ENCODE results near the gene ZNF488.

ZNF488 gene

GRCh38 chr10:47350671-47351640 lies 33.1 kb downstream of the ZNF488 start:
- DNase-seq (ENCODE audit: low read depth in 1 of 2, low spot score in 1 of 2) = no peak

DNA sequence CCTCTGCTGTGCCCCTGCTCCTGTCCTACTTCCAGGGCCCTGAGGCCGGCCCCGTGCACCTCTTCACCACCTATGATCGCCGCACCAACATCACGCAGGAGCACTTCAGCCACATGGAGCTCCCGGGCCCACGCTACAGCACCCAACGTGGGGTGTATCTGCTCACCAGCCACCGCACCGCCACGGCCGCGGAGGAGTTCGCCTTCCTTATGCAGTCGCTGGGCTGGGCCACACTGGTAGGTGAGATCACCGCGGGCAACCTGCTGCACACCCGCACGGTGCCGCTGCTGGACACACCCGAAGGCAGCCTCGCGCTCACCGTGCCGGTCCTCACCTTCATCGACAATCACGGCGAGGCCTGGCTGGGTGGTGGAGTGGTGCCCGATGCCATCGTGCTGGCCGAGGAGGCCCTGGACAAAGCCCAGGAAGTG lies 34.1 kb downstream of the ZNF488 start:
- no peak for DNase-seq (ENCODE audit: low read depth in 1 of 2, low spot score in 1 of 2)

- no peak for DNase-seq (ENCODE audit: low read depth in 1 of 2, low spot score in 1 of 2)
Observed at GRCh38 chr10:47349516-47349915, 34.6 kb downstream of the ZNF488 start.

DNA sequence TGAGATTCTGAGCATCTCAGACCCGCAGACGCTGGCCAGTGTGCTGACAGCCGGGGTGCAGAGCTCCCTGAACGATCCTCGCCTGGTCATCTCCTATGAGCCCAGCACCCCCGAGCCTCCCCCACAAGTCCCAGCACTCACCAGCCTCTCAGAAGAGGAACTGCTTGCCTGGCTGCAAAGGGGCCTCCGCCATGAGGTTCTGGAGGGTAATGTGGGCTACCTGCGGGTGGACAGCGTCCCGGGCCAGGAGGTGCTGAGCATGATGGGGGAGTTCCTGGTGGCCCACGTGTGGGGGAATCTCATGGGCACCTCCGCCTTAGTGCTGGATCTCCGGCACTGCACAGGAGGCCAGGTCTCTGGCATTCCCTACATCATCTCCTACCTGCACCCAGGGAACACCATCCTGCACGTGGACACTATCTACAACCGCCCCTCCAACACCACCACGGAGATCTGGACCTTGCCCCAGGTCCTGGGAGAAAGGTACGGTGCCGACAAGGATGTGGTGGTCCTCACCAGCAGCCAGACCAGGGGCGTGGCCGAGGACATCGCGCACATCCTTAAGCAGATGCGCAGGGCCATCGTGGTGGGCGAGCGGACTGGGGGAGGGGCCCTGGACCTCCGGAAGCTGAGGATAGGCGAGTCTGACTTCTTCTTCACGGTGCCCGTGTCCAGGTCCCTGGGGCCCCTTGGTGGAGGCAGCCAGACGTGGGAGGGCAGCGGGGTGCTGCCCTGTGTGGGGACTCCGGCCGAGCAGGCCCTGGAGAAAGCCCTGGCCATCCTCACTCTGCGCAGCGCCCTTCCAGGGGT lies 35.2 kb downstream of the ZNF488 start:
- DNase-seq (ENCODE audit: low read depth in 1 of 2, low spot score in 1 of 2) = no peak

GRCh38 chr10:47348138-47348651 lies 35.9 kb downstream of the ZNF488 start, which contains the start of gene RBP3:
Gene RBP3 (plus strand): TSS chr10:47348363. CDS start chr10:47348485, 122 bp downstream.
- DNase-seq (ENCODE audit: low read depth in 1 of 2, low spot score in 1 of 2) = no peak

- DNase-seq (ENCODE audit: low read depth in 1 of 2, low spot score in 1 of 2) = no peak
Observed at GRCh38 chr10:47347303-47347675, 36.8 kb downstream of the ZNF488 start.

DNA sequence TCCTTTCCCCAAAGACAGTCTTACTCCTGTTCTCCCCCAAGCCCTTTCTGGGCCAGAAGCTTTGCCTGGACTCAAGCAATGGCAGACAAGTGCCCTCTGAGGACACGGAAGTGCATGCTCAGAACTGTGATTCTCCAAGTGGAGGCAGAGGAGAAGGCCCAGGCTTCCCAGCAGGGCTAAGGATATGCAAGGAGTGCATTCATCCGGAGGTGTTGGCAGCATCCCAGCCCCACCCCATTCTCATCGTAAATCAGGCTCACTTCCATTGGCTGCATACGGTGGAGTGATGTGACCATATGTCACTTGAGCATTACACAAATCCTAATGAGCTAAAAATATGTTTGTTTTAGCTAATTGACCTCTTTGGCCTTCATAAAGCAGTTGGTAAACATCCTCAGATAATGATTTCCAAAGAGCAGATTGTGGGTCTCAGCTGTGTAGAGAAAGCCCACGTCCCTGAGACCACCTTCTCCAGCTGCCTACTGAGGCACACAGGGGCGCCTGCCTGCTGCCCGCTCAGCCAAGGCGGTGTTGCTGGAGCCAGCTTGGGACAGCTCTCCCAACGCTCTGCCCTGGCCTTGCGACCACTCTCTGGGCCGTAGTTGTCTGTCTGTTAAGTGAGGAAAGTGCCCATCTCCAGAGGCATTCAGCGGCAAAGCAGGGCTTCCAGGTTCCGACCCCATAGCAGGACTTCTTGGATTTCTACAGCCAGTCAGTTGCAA lies 37.4 kb downstream of the ZNF488 start:
- DNase-seq (ENCODE audit: low read depth in 1 of 2, low spot score in 1 of 2) = no peak

DNA sequence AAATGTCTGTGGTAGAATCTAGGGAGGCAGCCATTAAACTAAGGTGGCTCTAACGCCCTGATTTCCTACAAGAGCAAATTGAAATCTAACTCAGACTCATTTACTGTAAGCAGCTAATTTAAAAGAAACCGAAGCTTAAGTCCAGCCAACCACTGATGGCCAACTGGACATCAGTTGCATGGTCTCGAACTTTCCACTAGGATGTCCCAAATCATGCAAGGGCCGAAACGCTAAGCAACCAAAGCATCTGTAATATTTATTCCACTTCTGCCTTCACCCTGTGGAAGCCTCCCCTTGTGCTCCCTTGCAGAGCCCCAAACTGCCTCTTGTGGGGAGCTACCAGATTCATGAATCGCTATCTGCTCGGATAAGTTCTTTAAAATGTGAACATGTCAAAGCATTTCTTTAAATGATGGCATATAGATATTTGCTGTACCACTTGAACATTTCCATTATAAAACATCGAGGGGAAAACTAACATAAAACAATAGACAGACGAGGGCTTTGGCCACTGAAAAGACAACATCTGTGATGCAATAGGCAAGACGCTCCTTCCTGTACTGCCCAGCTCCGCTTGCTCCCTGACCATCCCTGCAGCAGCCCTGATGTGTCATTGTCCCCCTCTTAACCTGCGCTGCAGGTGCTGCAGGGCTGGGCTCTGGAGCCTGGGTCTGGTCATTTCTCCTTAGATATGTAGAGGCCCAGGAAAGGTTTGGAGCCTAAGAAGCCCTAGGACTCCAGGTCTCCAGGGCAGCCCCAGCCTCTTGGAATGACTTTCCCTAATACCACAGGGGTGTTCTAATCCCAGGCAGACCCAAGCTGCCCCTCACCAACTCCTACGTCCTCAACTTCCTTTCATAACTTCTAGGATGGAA lies 38.9 kb downstream of the ZNF488 start:
- DNase-seq (ENCODE audit: low read depth in 1 of 2, low spot score in 1 of 2) = no peak

- peak; percentile 47 to 62 for DNase-seq (ENCODE audit: low read depth in 1 of 2, low spot score in 1 of 2)
Observed at GRCh38 chr10:47340608-47341170, 43.4 kb downstream of the ZNF488 start.

DNA sequence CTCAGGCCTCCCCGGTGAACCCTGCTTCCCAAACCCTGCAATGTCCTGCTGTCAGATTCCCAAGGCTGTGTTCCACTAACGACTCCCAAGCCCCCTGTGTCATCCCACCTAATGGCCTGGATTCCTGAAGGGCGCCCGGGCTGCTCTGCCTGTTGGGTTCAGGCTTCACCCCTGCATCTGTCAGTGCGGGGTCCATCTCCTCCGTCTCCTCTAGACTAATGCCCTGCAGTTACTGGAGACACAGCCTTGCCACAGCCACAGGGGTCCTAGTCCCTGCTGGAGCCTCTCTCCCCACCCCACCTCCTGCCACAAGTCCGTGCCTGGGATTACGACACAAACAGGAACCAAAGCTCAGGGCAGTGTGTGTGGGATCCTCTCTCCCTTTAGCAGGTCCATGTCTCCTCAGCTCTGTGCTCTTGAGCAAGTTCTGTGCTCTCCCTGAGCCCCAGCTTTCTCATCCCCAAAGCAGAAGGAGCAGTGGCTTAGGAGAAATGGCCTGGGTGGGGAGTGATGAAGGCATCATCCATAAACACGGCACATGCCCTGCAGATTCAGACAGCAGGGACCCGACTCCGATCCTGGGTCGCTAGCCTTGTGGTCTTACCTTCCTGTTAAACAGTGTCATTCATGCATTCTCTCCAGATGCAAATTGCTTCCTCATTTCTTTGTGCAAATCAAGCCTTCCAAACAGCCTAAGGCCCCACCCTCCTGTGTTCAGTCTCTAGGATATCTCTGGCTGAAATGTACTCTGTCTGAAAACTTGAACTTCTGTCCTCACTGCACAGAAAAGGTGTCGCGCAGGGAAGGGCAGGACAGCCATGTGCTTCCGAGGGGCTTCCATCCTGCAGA lies 44.1 kb downstream of the ZNF488 start:
- DNase-seq (ENCODE audit: low read depth in 1 of 2, low spot score in 1 of 2) = no peak

- DNase-seq (ENCODE audit: low read depth in 1 of 2, low spot score in 1 of 2) = no peak
Observed at GRCh38 chr10:47339186-47339735, 44.8 kb downstream of the ZNF488 start.

DNA sequence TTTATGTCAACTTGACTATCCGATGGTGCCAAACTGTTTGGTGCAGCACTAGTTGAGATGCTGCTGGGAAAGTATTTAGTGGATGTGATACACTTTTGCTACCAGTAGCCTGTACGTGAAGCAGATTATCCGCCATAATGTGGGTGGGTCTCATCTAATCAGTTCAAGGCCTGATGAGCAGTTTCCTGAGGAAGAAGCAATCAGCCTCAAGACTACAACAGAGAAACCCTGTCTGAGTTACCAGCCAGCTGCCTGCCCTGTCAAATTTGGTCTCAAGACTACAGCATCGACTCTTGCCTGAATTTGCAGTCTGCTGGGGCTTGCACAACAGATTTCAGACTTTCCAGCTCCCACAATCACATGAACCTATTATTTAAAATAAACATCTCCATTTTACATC lies 46.8 kb downstream of the ZNF488 start:
- DNase-seq (ENCODE audit: low read depth in 1 of 2, low spot score in 1 of 2) = no peak

DNA sequence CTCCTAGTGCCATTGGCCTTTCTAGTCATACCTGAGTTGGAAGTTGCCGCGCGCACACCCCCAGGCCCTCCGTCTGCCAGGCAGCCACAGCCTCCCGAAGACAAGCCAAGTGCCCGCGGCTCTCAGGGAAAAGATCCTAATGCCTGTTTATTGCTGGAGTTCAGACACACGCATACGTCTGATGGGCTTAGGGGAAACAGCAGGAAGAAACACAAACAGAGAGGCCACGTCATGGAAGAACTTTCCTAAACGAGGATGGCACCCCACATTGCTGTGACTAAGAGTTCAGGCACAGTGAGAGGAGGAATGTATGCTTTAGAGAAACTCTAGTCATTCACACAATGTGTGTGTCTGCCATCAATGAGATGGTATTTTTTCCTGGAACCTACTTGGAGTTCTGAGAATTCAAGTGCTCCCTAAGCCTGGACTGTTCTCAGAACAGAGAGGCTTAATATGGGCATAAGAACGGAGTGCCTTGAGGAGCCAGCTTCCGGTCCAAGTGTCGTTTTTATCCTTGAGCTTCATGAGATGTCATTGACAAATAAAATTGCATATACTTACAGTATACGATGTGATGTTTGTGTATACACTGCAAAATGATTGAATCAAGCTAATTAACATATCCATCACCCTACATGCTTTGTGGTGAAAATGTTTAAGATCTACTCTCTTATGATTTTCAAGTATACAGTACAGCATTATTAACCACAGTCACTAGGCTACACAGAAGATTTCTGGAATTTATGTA lies 47.5 kb downstream of the ZNF488 start:
- DNase-seq (ENCODE audit: low read depth in 1 of 2, low spot score in 1 of 2) = no peak

- no peak for DNase-seq (ENCODE audit: low read depth in 1 of 2, low spot score in 1 of 2)
Observed at GRCh38 chr10:47335906-47336305, 48.2 kb downstream of the ZNF488 start.

- no peak for DNase-seq (ENCODE audit: low read depth in 1 of 2, low spot score in 1 of 2)
Observed at GRCh38 chr10:47334466-47335295, 49.4 kb downstream of the ZNF488 start.

GRCh38 chr10:47333532-47333931 lies 50.6 kb downstream of the ZNF488 start:
- no peak for DNase-seq (ENCODE audit: low read depth in 1 of 2, low spot score in 1 of 2)

GRCh38 chr10:47332946-47333345 lies 51.1 kb downstream of the ZNF488 start:
- no peak for DNase-seq (ENCODE audit: low read depth in 1 of 2, low spot score in 1 of 2)

All from stimulated activated CD4-positive, alpha-beta T cell treated with anti-CD3 and anti-CD28 coated beads, Interleukin-15, amount 100 ng/mL, for 1 hour (primary cell).